HUES48 (cell line): ENCODE data around the gene SDCBP2.

Experiments
- H3K27ac ChIP-seq: one replicate; pipeline ENCODE4 v1.7.0; 2013; ENCODE audit warnings: low read depth, low read length, inconsistent platforms
- H3K27me3 ChIP-seq: 2 replicates; pipeline ENCODE4 v1.6.1; 2013; ENCODE audit warnings: mild to moderate bottlenecking, low read length; ENCODE audit not compliant: control insufficient read depth, insufficient read depth
- H3K36me3 ChIP-seq: 2 replicates; pipeline ENCODE4 v1.6.1; 2013; ENCODE audit warnings: low read length; ENCODE audit not compliant: control insufficient read depth, insufficient read depth
- H3K4me1 ChIP-seq: 2 replicates; pipeline ENCODE4 v1.6.1; 2013; ENCODE audit warnings: mild to moderate bottlenecking, low read length; ENCODE audit not compliant: control insufficient read depth, insufficient read depth
- H3K4me3 ChIP-seq: 2 replicates; pipeline ENCODE4 v1.5.1; 2013; ENCODE audit warnings: mild to moderate bottlenecking, low read depth, low read length
- H3K9ac ChIP-seq: 2 replicates; pipeline ENCODE4 v1.6.1; 2013; ENCODE audit warnings: mild to moderate bottlenecking, low read depth, low read length, moderate library complexity
- H3K9me3 ChIP-seq: 2 replicates; pipeline ENCODE4 v1.6.1; 2013; ENCODE audit warnings: low read length; ENCODE audit not compliant: control insufficient read depth, insufficient read depth

The SDCBP2 gene

DNA sequence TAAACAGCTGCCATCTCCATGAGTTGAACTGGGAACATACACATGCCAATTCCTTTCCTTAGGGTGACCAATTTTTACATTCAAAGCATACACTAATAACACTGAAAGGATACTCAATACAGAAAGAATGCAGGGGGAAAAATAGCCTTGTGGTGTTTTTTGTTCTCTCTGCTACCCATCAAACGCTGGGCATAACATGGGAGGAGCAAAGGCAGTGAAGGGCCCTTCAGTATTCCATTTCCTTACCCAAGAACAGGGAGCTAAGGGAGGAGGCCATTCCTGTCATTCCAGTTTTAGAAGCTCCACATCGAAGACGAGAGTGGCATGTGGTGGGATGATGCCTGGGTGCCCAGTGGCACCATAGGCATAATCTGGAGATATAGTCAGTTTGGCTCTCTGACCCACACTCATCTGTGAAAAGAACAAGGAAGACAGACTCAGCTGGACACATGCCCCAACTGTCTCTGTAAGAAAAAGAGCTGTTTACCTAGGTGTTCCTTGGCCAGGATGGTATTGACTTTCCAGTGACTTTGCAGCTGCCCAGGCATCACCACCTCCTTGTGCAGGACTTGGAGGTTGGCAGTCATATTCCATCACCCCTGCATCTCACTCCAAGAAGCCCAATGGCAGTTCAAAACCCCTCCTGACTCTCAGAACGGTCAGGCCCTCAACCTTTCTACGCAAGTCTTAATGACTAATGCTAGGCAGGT is 43.0 kb upstream of the SDCBP2 start:
- Histone ChIP-seq H3K27me3 (no peaks in the 10 kb centered on the region), H3K4me1 (no peaks in the 10 kb centered on the region), H3K4me3 (no peak overlapping the region), H3K9me3 (no peaks in the 10 kb centered on the region), H3K27ac (no peak overlapping the region), H3K36me3 (peaks cover 61% of the 10 kb centered on the region), H3K9ac (no peak overlapping the region)

DNA sequence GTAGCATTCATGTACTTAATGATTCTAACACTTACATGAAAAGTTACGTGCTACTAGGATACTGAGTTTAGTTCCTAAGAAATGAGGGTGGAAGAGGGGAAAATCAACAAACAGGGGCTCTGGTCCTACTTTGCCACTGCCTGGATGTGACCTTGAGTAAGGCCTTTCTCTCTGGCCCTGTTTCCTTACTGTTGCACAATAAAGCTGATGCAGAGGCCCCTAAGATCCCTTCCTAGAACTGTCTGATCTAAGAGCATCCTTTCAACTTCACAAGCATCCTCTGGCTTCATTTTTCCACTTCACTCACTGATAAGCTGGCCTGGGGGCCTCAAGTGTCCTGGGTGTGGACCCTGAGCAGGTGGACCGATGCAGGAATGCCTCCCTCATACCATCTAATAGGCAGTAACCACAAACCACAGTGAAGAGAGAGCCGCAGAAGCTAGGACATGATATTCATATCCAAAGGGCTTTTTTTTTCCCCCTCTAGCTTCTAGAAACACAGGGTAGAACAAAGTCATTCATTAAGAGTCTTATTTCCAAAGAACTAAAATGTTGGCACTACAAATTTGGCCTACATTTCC is 42.4 kb upstream of the SDCBP2 start:
- Histone ChIP-seq H3K4me1 (no peaks in the 10 kb centered on the region), H3K36me3 (peaks cover 61% of the 10 kb centered on the region), H3K9ac (no peak overlapping the region), H3K9me3 (no peaks in the 10 kb centered on the region), H3K27me3 (no peaks in the 10 kb centered on the region), H3K4me3 (no peak overlapping the region), H3K27ac (no peak overlapping the region)

DNA sequence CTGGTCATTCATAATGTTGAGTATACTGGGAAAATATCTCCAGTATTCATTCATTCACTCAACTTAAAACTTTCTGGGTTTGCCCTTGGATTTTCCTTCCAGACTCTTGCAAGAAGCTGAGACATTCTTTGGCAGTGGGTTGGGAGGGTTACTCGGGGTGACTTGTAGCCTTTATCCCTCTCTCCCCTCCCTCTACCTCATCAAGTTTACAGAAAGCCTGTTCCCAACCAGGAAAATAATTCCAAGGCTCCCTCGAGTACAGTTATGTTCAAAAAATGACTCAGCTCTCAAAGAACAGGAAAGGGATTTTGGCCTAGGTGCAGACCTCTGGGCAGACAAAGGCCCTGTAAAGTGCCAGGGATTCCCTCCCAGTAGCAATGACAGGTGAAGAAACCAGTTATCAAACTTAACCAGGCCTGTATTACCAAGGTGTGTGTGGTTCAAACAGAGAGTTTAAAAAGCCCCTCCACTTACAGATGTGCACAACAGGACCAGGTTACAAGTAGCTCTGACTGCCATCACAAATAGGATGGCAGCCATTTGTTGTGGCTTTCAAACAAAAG is 41.7 kb upstream of the SDCBP2 start:
- Histone ChIP-seq H3K27me3 (no peaks in the 10 kb centered on the region), H3K4me3 (no peak overlapping the region), H3K9ac (no peak overlapping the region), H3K27ac (no peak overlapping the region), H3K4me1 (no peaks in the 10 kb centered on the region), H3K36me3 (peaks cover 61% of the 10 kb centered on the region), H3K9me3 (no peaks in the 10 kb centered on the region)

DNA sequence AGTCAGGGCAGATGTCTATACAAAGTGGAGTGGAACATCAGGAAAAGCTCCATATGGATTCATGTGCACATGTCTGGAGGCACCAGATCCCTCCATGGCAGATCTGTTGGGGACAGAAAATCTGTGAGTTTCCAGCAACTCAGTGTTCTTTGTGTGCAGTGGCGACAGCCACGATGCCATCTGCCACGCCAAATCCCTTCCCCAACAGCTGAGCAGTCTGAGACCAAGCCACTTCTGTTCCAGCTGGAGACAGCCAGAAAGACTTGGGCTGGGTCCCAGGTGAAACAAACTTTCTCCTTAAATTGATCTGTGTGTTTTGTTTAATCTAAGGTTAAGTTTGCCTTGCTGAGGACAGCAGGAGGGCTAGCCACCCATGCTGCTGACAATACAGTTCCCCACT is 41.0 kb upstream of the SDCBP2 start:
- peaks cover 61% of the 10 kb centered on the region for H3K36me3 ChIP-seq
- H3K27ac ChIP-seq: no peak overlapping the region
- no peaks in the 10 kb centered on the region for H3K27me3 ChIP-seq
- H3K4me3 ChIP-seq: no peak overlapping the region
- H3K9ac ChIP-seq: no peak overlapping the region
- H3K4me1 ChIP-seq: no peaks in the 10 kb centered on the region
- no peaks in the 10 kb centered on the region for H3K9me3 ChIP-seq

DNA sequence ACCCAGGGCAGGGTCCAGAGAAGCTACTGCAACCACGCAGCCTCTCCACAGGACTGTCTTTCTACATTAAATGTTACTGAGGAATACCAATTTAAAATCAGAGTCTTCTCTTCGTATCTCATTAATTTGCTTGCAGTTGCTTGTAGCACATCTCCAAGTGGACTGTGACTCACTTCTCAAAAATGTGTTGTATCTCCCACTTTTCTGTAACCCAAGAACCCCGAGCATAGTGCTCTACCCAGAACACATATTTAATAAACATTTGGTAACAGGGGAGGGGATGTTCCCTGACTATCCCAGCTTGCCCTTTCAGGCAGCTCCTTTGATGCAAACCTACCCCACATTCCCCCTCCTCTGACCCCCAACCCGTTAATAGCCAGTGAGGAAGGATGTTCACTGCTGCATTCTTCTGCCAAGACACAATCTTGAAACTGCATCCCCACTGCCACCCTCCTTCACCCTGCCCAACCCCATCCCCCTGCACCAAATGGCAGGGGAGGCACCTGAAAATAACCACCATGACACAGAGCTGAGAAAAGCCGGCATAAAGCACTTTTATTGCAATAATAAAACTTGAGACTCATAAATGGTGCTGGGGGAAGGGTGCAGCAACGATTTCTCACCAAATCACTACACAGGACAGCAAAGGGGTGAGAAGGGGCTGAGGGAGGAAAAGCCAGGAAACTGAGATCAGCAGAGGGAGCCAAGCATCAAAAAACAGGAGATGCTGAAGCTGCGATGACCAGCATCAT is 39.7 kb upstream of the SDCBP2 start:
- Histone ChIP-seq H3K4me3 (no peak overlapping the region), H3K4me1 (no peaks in the 10 kb centered on the region), H3K9me3 (no peaks in the 10 kb centered on the region), H3K27ac (no peak overlapping the region), H3K36me3 (peaks cover 50% of the 10 kb centered on the region), H3K9ac (no peak overlapping the region), H3K27me3 (no peaks in the 10 kb centered on the region)

DNA sequence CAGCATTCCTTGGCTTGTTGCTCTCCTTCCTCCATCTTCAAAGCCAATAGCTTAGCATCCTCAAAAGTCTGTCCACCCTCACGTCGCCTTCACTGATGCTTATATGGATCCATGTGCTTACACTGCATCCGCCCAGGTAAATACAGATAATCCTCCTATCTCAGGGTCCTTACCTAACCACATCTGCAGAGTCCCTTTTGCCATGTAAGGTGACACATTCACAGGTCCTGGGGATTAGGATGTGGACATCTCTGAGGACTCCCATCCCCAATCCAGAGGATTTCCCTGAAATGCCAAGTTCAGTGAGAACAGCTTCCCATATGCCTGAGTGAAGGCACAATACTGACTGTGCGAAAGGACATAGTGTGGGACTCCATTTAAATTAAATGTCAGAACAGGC is 38.5 kb upstream of the SDCBP2 start:
- Histone ChIP-seq H3K9me3 (no peaks in the 10 kb centered on the region), H3K36me3 (peaks cover 40% of the 10 kb centered on the region), H3K27me3 (no peaks in the 10 kb centered on the region), H3K9ac (no peak overlapping the region), H3K4me3 (no peak overlapping the region), H3K4me1 (no peaks in the 10 kb centered on the region), H3K27ac (no peak overlapping the region)

DNA sequence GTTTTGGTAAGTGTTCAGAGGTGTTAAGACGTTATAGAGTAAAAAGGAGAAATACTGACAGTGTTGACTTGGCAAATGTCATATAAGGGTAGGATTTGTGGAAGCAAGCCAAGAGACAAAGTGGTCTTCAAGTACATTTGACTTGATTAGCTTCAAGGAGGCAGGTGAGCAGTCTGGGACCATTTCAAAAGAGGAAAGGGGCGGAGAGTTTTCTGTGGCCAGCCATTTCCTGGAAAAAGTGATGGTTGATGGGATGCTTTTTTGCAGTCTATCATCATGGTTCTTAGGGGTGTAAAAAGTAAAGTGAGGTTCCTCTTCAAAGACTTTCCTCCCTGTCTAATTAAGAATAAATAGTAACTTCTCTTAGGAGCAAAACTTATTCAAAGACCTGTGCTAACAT is 35.2 kb upstream of the SDCBP2 start:
- Histone ChIP-seq H3K36me3 (peaks cover 29% of the 10 kb centered on the region), H3K4me1 (no peaks in the 10 kb centered on the region), H3K9me3 (no peaks in the 10 kb centered on the region), H3K4me3 (no peak overlapping the region), H3K27ac (no peak overlapping the region), H3K27me3 (no peaks in the 10 kb centered on the region), H3K9ac (no peak overlapping the region)

DNA sequence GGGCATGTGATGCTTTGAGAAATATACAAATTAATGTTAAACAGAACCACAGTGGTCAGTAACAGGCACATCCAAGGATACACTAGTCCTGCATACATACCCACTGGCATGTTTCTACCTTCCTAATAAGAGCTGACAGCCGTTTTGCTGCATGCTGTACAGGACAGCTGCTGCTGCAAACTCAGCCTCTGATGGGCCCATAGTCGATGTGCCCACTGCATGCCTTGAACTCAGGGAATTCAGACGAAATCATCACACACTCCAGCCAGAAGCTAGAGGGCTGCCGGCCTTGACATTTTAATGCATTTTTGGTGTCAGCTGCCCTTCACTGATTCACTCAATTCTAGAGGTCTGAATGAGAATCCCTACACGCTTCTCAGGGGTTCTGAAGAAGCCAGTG is 34.6 kb upstream of the SDCBP2 start:
- no peaks in the 10 kb centered on the region for H3K27me3 ChIP-seq
- no peak overlapping the region for H3K9ac ChIP-seq
- no peaks in the 10 kb centered on the region for H3K9me3 ChIP-seq
- H3K27ac ChIP-seq: no peak overlapping the region
- H3K4me1 ChIP-seq: no peaks in the 10 kb centered on the region
- peaks cover 29% of the 10 kb centered on the region for H3K36me3 ChIP-seq
- no peak overlapping the region for H3K4me3 ChIP-seq

DNA sequence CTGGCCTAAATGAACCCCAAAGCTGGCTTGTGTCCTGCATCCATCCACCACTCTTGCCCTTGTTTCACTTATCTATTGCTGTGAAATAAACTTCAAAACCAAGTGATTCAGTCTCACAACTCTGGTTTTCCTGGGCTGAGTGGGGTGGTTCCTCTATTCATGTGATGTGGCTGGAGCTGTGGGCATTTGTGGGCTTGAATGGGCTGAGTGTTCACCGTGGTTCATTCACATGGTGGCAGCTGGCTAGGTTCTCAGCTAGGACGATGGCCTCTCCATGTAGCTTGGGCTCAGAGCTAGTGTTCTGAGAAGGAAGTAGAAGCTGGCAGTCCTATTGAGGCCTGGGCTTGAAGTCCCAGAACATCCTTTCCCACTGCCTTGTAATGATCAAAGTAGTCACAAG is 33.5 kb upstream of the SDCBP2 start:
- peaks cover 18% of the 10 kb centered on the region for H3K36me3 ChIP-seq
- no peaks in the 10 kb centered on the region for H3K27me3 ChIP-seq
- no peak overlapping the region for H3K9ac ChIP-seq
- no peak overlapping the region for H3K27ac ChIP-seq
- H3K4me1 ChIP-seq: no peaks in the 10 kb centered on the region
- H3K9me3 ChIP-seq: no peaks in the 10 kb centered on the region
- H3K4me3 ChIP-seq: no peak overlapping the region

DNA sequence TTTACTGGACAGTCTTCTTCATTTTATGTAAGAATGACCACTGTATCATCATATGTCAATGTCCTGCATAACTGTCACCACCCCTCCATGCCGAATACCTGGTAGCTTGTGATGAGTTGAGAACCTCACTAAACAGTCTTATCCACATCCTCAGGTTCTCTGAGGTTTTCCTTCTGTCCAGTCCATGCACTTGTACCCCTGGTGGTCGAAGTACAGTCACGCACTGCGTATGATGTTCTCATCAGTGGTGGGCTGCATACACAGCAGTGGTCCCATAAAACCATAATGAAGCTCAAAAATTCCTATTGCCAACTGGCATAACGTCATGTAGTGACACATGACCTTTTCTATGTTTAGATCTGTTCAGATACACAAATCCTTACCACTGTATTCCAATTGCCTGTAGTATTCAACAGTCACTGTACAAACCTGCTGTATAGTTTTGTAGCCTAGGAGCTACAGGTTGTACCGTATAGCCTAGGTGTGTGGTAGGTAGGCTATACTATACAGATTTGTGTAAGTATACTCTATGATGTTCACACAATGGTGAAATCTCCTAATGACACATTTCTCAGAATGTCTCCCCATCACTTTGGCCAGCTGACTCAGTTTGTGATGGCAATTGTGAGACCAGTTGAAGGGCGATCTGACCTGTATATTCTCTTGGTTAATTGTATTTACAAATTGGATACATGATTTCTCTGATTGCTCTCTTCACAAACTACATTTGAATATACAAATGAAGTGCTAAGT is 31.3 kb upstream of the SDCBP2 start:
- no peak overlapping the region for H3K9ac ChIP-seq
- H3K4me1 ChIP-seq: no peaks in the 10 kb centered on the region
- H3K36me3 ChIP-seq: peaks cover 17% of the 10 kb centered on the region
- H3K4me3 ChIP-seq: no peak overlapping the region
- H3K9me3 ChIP-seq: no peaks in the 10 kb centered on the region
- H3K27ac ChIP-seq: no peak overlapping the region
- H3K27me3 ChIP-seq: no peaks in the 10 kb centered on the region
